HG03342 (cell line): Measurements from ENCODE around the gene LUZP1.

Experiments
- ATAC-seq: cut with Tn5 transposase; IDR thresholded peaks from one replicate; pipeline ENCODE4 v1.9.1; 2021; ENCODE audit warnings: mild to moderate bottlenecking, moderate library complexity; ENCODE audit not compliant: unreplicated experiment

Gene LUZP1

GRCh38 chr1:23118407-23118806 lies 50.2 kb downstream of the LUZP1 start:
- ATAC-seq: no peak

DNA sequence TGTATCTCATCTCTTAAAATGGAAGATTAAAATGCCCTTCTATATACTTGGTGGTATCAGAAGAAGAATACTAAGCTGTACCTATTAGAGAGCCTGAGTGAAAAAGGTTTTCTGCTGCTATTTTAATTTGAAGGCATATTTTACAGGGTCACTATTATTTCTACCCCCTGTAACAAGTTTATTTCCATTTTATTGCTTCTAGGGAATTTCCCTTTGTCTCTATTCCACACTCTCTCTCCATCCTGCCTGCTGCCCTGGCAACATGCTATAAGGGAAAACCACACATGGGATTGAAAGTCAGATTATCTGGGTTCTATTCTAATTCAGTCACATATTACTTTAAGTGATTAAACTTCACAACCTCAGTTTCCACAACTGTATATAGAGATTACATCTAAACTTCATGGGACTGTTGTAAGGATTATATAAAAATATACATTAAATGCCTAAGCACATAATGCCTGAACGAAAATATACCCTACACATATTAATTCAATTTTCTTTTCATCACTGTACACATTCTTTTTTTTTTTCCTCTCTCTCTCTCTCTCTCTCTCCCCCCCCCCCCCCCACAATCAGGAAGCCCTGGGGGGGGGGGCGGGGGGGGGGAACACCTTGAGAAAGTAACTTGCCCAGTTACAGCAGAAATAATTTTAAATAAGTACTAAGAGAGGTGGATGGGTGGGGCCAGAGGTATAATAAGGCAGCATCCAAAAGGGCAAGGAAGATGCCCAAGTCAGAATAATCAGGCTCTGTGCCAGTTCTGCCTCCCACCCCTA lies 51.5 kb downstream of the LUZP1 start:
- ATAC-seq: no peak

DNA sequence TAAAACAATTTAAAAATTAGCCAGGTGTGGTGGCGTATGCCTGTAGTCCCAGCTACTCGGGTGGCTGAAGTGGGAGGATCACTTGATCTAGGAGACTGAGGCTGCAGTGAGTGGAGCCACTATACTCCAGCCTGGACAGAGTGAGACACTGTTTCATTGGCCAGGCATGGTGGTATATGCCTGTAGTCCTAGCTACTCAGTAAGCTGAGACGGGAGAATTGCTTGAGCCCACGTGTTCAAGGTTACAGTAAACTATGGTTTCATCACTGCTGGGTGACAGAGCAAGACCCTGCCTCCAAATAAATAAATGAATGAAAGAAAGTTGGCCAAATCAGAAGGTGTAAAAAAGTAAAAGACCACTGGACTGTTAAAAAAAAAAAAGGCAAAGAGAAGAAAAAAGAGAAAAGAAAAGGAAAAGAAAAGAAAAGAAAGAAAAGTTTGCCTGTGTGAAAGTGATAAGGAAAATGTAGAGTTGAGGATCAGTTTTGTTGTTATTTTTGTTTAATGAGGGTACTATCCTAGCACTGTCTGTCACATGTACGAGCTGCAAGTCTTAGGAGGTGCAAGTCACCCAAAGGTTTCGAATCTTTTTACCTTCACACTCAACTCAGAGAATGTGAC lies 52.3 kb downstream of the LUZP1 start:
- ATAC-seq: no peak

GRCh38 chr1:23114424-23115079 lies 54.1 kb downstream of the LUZP1 start:
- ATAC-seq: no peak

DNA sequence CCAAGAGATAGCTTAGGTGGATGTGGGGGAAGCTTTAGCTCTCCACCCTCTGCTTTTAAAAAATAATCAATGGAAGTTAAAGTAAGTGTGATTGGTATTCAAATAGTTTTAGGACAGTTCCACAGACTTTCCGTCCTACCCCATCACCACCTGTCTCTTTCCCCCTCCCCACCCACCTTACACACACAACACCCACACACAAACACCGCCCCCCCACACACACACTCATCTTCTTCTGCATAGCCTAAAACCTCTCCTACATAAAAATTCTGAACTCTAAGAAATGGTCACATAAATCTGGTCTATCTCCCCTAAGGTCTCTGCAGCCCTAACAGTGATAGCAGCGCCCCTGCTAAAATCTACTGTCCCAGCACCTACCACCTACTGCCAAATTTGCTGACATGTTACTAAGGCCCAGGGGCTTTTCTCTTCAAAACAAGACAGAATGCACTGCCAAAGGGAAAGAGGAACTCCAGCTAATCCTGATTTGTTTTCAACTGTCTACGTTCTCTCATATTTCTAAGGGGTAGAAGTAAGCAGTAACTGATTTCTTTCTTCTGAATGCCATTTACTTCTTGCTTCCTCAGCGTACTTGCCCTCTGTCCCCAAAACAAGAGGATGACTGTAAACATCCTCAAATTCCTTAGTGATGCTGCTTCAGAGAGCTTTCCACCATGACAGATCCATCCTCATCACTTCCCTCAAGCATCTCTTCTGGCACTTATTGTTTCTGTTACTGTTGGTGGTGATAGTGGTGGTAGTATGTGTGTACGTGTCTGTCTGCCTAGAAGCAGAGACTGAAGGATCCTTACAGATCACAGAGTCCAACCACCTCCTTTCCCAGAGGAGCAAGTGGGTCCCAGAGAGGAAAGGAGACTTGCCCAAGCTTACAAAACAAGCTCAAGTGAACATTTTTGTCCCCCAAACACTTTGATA lies 56.8 kb downstream of the LUZP1 start:
- ATAC-seq: no peak

GRCh38 chr1:23110391-23110790 lies 58.3 kb downstream of the LUZP1 start:
- ATAC-seq: no peak

DNA sequence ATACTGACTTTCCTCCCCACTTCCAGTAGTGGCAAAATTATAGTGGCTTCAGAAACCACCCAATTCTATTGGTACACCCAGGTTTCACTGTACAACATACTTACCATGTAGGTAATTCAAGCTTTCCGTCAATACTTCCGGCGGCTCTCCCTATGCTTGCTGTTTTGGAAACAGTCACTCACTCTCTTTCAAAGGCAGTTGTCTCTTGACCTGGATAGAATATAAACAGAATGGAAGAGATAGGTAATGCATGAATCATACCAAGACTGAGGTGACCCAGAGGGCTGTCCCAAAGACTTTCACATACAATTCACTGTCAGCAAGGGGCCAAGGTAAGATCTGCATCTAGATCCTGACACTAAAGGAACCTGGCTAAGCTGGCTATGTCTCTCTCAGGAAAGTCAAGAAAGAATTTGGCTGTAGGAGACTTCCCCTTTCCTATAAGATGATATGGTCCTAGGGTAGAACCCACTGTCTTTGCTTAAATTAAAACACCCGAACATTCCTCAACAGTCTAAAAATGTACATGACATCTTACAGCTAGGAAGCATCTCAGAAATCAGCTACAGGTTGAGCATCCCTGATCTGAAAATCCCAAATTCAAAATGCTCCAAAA lies 59.6 kb downstream of the LUZP1 start:
- no peak for ATAC-seq

GRCh38 chr1:23103001-23103889 lies 65.4 kb downstream of the LUZP1 start:
- no peak for ATAC-seq

GRCh38 chr1:23102289-23102688 lies 66.4 kb downstream of the LUZP1 start:
- ATAC-seq: no peak

DNA sequence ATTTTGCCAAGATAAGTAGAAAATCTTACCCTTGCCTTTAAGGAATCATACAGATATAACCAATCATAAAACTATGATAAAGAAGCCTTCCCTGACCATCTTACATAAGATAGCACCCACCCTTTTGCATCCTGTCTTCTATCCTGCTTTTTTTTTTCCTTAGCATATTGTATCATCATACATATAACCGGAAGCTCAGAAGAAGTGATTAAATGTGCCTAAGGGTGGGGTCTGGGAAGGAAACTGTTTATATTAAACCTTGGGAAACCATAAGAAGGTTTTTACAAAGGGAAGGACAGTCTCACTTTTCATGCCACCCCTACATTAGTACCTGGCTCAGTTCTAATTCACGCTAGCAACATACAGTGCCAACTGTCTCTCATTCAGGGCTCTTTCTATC lies 66.8 kb downstream of the LUZP1 start:
- ATAC-seq: no peak

GRCh38 chr1:23101101-23101827 lies 67.4 kb downstream of the LUZP1 start:
- no peak for ATAC-seq

DNA sequence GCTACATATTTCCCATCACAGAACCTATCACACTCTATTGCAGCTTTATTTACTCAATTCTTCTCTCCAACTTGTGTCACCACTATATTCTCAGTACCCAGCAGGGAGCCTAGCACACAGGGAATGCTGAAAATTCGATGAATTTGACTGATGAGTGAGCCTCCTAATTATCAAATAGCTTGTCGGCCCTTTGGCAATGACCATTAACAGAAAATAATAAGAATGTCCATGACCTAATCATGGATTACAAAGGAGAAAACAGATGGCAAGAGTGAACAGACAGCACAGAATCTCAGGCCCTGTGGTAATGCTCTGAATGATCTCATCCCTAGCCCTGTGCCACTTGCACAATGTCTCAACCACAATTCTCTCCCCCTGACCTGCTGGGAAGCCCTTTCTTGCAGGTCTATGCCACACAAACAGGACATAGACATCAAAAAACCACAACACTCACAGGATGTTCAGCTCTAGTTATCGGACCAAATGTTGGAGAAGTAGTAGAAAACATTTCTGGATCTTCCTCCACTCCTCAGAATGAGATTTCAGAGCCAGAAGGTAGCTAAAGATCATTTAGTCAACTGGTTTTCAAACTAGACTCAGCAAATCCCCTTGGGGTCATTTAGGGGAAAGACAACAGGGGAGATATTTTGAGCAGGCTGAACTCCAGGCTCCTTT lies 68.4 kb downstream of the LUZP1 start:
- ATAC-seq: no peak

DNA sequence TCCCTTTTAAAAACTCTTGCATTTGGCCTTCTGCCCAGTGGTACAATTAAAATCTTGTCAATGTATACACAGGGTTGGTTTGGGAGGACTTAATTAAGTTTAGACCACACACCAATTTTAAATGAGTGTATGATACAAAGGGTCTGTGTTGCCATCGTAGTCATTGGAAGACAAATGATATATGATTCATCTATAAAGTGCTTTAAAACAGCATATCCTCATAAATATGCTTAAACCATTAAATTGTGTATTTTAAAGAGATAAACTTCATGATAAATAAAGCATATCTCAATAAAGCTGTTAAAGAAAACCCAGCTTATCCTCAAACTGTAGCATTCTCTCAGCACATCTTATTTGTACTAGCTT lies 69.5 kb downstream of the LUZP1 start:
- ATAC-seq: no peak

- ATAC-seq: no peak
These were observed 70.0 kb downstream of the LUZP1 start for GRCh38 chr1:23098463-23099170.

DNA sequence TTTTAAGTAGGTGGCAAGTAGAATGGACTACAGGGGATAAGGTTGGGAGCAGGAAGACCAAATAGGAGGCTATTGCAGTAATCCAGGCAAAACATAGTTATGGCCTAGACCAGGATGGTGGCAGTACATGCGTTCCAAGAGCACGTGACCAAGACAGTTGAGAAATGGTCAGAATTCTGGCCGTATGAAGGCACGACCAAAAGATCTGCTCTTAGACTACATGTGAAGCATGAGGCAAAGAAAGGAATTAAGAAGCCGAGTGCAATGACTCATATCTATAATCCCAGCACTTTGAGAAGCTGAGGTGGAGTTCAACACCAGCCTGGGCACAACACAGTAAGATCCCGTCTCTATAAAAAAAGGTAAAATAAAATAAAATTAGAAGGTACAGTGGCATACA lies 71.3 kb downstream of the LUZP1 start:
- no peak for ATAC-seq

GRCh38 chr1:23092447-23092846 lies 76.2 kb downstream of the LUZP1 start:
- ATAC-seq: no peak

DNA sequence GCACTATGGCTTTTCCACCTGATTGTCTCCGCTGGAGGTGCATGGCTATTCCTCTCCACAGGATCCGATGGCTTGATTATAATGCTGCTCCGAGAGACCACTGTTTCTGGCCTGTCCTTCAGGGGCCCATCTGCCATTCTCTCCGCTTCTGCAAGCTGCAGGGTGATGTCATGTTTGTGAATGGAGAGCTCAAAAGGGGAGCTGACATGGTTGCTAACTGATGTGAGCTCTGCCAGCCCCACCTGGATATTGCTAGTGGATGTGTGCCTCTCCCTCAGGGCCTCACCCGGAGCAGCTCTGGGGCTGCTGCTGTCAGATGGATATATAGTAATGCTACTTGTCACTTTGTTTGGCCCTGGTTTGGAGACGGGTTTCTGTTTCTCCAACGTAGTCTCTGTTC lies 77.1 kb downstream of the LUZP1 start:
- ATAC-seq: no peak

DNA sequence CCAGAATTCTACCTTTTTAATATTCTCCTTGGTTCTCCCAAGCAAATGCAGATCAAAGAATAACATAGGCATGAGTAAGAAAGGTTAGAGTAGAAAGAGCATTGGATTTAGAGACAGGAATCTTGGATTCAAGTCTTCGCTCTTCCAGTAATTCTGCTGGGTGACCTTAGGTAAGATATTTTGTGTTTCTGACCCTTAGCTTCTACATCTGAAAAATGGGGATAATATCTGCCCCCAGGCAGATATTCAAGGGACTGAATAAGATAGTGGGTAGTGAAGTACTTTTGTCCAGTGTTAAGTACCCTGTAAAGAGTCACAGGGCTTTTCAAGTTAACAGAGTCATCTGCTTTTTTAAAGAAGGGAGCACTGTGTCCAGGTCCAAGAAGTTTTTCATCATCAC lies 78.6 kb downstream of the LUZP1 start:
- no peak for ATAC-seq
